HG02759 (cell line): ENCODE measurements around the gene PUSL1.
A peak's percentile ranks its signal among the peaks of the same experiment; 100 is the strongest.

Experiments
- ATAC-seq: cut with Tn5 transposase; IDR thresholded peaks from one replicate; pipeline ENCODE4 v1.9.1; 2021; ENCODE audit warnings: mild to moderate bottlenecking, moderate library complexity; ENCODE audit not compliant: unreplicated experiment

Gene PUSL1

DNA sequence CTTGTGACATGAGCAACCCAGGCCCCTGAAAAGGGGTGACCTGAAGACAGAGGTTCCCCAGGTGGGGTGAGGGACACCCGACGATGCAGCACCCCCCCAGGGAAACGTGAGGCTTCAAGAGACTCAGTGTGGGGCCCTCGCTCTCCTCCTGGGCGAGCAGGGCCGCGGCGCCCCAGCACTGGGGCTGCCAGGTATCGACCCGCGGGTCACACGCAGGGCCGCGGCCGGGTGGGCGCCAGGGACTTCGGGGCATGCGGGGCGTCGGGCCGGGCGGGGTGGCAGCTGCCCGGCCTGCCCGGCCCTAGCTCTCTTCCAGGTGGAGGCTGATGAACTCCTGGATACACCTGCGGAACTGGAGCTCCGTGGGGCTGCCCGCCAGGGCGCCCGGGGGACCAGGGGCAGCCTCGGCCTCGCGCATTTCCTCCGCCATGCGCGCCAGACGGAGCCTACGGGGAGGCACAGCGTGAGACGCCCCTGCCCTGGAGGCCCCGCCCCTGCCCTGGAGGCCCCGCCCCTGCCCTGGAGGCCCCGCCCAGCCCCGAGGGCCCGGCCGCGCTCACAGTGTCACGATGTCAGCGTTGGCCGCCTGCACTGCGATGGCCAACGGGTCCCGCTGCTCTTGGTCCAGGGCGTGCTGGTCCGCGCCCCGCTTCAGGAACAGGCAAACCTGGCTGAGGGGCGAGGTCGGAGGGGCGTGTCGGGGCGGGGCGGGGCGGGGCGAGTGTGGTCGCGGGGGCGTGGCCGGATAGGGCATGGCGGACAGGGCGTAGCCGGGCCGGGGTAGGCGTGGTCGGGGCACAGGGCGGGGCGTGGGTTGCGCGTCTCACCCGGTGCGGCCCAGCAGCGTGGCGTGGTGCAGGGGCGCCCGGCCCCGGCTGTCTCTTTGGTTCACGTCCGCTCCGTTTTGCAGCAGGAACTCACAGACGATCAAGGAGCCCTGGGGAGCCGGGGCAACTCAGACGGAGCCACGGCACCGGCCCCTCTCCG, 14.8 kb upstream of the PUSL1 start:
- ATAC-seq: no peak

DNA sequence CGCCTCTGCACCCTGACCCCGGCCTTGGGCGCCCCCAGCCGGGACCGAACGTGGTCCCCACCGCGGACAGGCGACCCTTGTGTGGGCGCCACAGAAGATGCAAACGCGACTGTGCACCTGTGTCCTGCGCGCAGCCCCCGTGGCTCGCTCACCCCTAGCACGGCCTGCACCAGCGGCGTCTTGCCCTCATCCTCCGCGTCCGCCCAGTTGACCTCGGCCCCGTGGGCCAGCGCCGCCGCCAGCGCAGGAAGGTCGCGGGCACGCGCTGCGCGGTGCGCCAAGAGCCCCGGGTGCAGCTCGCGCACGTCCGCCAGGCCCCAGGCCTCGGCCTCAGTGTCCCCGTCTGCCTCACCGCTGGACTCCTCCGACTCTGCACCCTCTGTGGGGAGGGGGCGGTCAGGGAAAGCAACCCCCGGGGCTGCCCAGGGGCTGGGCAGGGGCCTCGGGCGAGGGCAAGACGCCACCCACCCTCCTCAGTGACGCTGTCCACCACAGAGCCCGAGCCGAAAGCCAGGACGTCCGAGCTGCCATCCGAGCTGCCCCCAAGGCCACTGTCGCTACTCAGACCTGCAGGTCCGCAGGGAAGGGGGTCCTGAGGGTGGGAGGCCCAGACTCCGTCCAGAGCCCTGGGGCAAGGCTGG, 14.0 kb upstream of the PUSL1 start:
- no peak for ATAC-seq

DNA sequence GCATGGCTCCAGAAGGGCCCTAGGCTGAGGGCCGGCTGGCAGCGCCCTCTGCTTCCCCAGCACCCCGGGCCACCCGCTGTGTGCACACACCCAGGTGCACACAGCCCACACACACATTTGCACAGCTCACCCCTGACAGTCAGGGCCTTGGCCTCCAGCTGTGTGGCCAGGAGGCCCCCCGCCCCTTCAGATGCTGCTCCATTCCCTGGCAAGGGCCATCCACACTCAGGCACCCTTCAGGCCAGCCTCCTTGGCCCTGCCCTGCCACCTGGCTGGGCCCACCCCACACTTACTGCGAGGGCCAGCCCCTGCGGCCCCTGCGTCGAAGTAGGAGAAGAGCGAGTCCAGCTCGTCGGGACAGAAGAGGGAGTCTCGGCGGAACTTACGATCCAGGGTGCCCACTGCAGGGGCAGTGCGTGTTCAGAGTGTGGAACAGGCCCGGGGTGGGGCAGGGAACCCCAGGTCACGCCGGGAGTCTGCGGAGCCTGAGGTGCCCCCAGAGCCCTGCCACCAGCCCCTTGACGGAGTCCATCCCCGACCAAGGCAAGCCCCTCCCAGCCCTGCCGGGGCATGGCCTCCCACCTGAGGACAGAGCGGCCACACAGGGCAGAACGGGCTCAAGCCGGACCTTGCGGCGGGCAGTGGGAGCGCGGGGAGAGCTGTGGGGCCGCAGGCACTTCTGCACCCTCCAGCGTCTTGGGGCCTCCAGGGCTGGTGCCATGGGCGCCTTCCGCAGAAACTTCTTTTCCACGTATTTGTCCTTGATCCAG, 13.1 kb upstream of the PUSL1 start:
- ATAC-seq: no peak

DNA sequence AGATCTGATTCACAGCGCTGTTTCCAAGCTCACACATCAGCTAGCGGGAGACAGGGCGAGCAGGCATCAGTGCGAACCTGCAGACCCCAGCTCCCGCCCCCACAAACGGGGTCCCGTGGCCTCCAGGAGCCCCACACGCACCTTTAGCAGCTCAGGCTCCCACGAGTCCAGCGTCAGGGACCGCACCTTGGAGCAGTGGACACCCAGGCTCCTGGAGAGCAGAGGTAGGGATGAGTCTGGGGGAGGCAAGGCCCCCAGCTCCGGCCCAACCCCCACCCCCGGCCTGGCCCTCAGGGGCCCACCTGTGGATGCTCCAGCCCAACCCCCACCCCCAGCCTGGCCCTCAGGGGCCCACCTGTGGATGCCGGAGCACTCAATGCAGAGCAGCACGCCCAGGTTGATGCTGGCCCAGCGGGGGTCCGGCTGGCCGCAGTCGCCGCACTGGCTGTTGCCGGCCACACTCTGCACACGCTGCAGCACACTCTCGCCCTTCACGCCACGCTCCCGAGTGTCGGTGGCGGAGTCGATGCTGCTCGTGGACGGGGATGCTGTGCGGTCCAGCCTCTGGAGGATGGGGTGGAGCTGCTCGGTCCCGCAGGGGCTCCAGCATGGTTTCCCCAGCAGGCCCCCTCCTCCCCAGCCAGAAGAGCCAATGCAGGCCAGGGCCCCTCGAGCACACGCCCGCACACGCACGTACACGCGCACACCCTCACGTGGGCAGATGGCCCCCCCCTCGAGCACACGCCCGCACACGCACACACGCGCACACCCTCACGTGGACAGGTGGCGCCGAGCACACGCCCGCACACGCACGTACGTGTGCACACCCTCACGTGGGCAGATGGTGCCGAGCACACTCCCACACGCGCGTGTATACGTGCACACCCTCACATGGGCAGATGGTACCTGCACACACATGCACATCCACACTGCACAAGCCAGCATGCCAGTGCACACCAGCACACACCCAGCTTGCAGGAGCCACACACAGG, 12.0 kb upstream of the PUSL1 start:
- ATAC-seq: no peak

DNA sequence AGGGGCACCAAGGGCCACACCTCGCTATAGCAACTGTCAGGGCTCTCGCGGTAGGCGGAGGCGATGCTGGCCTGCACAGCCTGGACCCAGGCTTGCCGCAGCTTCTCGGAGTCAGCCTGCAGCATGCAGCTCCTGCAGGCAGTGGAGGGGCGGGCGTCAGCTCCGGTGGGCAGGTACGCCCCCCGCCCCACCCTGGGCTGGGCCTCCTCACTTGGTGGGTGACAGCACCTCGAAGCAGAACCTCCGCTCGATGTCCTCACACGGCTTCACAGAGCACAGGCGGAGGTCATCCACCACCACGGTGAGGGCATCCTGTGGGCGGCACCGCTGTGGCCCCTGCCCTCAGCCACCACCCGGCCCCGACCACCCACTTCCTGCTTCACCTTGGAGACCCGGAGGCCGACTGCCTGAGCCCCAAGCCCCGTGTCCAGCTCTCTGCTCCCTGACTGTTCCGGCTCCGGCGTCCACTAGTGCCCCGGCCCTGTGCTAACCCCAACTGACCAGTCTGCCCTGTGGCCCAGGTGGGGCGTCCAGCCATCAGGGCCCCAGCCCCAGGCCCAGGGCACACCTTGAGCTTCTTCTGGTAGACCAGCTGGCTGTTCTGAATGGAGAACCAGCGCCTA, 10.5 kb upstream of the PUSL1 start:
- no peak for ATAC-seq

DNA sequence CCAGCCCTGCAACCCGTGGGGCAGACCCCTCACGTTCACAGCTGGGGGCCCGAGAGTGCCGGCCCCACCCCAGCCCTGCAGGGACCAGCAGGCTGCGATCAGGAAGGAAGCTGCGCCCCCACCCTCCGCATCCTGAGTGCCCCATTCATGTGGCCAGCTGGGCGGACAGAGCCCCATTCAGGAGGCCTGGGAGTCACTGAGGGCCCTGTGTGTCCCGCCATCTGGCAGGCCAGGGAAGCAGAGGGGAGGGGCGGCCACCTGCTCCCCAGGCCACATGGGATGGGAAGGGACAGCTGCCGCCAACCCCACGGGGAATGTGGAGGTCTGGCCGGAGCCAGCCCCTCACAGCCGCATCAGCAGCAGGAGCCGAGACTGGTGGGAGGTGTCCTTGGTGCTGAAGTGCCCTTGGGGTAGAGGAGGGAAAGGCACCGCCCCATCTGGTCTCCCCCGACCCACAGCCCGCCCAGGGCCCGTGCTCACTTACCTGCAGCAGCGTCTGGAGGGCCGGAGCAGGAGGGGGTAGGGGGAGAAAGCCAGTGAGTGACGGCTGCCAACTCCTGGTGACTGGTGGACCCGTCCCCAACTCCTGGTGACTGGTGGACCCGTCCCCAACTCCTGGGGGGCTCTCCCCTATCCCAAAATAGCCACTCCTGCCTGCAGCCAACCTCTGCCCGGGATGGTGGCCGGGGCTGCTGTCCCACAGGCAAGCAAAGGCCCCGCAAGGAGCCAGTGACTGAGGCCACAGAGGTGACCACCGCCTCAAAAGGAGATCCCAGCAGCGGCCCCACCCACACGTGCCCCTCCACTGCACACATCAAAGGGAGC, 9.3 kb upstream of the PUSL1 start:
- ATAC-seq: no peak

DNA sequence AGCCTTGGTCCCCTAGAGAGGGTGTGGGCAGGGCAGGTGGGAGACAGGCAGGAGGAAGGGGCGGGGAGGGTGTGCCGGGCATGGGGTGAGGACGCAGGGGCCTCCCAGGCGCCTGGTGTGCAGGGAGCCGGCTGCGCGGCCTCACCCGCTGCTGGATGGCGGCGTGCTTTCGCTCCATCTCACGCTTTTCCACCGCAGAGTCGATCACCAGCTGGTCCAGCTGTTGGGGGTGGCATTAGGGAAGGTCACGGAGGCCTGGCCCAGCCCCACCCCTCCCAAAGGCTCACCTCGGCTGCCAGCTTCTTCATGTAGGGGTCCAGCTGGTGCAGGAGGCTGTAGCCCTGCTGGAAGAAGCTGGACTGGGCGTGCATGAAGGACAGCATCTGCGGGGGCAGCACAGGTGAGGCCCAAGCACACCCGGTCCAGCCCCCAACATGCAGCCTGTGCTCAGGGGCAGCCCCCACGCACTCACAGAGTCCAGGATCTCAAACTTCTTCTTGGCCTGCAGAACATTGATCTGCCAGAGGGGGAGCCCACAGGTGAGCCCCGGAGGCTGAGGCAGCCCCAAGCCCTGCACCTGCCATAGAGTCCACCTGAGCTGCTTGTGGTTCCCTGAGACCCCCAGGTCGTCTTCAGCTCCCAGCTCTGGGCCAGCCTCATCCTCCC, 8.6 kb upstream of the PUSL1 start:
- no peak for ATAC-seq

DNA sequence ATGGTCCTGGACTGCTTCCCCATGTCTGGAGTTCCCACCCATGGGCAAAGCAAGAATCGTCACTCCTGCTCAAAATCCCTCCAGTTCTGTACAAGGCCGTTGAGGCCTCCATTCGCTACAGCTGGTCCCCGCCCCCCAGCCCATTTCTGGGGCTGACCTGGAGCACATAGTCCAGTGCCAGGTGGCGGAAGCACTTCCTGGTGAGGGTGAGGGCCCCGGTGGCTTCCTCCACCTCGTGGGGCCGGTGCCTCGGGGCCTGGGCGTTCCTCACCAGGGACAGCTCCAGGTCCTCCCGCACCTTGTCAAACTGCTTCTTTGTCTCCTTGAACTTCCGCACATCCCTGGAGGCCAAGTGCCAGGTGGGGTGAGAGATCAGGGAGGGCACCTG, 8.1 kb upstream of the PUSL1 start:
- ATAC-seq: no peak

DNA sequence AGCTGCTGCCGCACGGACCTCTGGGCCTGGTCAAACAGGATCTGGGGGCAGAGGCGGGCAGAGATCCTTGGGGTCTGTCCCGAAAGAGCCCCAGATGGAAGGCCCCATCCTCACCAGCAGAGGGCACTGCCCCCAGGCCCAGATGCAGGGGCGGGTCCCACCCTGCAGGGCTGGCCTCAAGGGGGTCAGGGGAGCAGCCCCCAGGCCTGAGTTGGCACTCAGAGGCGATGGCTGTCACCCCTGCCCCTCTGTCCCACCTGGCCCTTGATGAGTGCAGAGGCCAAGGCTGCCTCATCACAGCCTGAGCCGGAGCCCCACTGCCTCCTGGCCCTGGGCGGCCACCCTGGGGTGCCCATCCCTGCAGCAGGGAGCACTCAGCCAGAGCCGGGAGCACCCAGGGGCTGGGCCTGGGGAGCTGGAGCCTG, 6.4 kb upstream of the PUSL1 start:
- no peak for ATAC-seq

DNA sequence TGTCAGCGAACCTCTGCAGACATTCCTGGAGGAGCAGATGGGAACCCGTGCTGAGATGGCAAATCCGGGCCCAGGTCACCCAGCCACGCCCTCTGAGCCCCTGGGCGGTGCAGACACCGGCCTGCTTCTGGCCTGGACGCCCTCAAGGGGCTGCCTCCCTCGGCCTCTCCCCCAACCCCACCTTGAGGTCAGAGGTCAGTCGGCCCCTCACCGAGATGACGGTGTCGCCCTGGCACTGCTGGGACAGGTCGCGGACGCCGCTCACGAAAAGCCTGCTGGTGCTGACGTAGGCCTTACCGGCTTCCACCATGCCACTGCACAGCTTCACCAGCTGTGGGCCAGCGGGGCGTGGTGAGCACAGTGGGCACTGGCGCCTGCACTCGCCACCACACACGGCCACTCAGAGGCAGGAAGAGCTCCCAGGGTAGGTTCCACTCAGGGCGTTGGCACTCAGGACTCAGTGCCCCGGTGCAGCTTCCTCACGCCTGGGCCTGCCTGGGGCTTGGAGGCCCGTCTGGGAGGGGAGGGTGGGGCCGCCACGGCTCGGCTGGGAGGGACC, 5.4 kb upstream of the PUSL1 start:
- ATAC-seq: no peak

DNA sequence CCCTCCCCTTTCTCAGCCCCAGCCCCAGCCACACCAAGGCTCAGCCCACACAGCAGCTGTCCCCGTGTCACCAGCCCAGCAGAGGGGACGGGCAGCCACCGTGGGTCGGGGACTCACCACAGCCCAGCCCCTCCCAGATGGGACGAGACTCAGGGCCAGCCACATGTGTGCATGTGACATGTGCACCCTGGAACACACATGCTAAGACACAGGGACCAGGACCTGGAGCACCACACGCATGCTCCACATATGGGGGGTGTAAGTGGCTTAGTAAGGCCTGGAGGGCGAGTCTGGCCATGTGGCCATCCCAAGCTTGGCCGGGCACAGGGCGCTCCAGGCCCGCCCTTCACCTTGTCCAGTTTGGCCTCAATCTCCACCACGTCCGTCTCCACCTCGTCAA, 4.7 kb upstream of the PUSL1 start:
- no peak for ATAC-seq

DNA sequence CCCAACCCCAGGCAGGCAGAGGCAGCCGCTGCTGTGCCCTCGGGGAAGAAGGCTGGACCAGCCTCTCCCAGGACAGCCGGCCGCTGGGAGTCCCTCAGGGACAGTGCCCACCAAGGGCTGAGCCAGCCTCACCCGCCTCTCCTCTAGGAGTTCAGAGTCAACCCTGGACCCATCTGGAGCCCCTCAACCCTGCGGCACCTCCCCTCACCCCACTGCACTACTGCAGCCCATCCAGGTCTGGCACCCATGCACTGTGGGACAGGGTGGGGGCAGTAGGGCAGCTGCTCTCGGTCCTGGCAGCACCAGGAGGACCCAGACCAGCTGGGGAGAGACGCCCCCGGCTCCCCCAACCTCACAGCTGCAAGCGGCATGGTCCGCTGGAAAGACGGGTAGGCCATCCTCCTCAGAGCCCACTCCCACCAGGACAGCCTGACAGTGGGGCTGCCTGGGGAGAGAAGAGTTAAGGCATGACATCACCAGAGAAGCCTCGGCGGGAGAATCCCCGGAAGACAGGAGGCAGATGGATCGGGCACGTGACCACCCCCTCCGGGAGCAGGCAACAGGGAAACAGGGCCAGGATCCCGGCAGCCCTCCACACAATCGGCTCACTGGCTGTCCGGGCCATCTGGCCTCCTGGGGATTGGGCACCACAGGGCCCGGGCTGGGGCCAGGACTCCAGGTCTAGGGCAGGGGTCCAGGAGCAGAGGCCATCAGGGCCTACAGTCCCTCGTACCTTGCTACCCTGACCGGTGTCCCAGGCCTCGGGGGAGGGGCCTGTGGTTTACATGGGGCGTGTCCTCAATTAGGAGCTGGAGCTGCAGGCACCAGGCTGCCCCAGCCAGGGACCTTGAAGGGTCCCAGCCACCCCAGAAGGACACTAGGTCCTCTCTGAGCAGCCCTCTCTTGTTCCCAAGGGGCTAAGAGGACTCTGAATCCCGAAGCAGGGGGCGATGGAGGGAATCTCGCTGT, 3.8 kb upstream of the PUSL1 start:
- no peak for ATAC-seq

DNA sequence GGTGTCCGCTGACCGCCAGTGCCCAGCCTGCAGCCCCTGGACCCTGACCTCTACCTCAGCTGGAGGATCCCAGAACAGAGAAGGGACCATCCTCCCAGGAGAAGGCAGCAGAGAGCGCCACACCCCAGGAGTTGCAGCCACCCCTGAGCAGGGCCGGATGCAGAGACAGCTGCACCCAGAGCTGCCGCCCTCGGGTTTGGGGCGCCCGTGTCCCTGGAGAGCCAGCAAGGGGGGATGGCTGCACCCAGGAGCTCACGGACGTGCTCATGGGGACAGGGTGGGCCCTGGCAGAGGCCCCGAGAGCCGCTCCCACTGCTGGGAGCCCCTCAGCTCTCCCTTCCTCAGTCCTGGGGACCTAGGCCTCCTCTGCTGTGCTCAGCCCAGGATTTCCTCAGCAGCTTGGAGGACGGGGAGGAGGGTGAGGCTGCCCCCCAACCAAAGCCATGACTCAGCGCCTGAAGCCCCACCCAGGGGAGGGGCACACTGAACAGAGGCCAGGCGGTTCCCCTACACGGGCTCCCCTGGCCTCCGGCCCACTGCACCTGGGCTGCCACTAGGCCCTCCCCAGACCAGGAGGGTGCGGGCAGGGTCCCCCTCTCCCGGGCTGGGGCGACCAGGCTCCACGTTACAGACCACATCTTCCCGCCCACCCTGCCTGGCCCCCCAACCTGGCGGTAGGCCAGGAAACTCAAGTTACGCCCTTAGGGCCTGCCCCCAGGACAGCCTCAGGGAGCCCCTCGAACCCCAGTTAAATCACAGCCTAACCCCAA, 2.9 kb upstream of the PUSL1 start:
- peak; percentile 22 for ATAC-seq

DNA sequence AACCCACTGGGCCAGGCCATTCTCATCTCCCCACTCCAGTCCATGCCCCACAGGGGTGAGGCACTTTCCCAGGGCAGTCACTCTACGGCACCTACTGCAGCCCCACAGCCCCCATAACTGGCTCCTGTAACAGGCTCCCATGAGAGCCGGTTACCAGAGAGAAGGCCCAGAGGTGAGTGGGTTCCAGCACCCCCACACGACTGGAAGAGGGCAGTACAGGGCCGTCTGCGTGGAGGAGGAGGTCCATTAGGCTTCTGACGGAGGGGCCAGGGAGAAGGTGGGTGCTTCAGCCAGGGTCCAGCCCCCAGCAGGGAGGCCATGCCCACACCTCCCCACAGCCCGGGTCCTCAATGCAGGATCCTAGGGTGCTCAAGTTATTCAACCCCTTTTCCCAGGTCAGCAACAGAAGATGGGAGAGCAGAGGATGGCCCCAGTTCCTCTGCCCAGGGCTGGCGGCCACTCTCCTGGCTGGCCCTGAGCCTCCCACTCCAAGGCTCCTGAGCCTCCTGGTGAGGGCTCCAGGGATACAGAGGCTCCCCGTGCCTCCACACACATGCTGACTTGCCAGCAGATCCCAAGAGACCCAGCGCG, 2.2 kb upstream of the PUSL1 start:
- ATAC-seq: no peak

DNA sequence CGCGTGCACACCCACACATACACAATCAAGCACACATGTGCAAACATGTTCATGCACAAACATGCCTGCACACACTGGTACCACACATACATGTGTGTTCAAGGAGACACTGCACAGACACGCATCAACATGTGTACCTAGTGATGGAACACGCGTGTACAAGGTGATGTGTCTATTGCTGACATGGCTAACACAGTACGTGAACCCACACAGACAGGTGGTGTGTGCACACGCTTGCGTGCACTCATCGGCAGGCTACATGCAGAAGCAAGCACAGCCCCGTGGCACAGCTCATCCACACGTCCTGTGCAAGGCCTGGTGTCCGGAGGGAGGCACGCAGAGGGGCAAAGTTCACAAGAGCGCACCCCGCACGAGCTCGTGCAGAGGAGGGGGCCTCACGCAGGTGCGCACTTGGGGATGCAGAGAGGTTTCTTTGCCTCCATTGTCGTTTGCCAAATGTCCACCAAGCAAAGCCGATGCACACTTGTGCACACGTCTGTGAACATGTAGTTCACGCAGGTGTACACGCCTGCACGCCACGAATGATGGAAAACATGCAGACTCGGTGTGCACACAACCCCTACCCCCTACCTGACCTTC, 1.6 kb upstream of the PUSL1 start:
- ATAC-seq: no peak
